Colonic mucosa (tissue), 4 donors: Measurements from ENCODE around the gene DNAJC25. TPM values are rescaled to one million over a fixed set of nuclear protein-coding genes. Genes with fewer than 3 reads are reported as not detected.

Experiments
- DNase-seq: peaks from one replicate; pipeline ENCODE4 v3.0.0-alpha.2; 2020
- H3K27ac ChIP-seq: fragments of 200-600 bp; one replicate; pipeline ENCODE4 v1.8.0; 2021
- H3K27me3 ChIP-seq: fragments of 200-600 bp; one replicate; pipeline ENCODE4 v1.8.0; 2021
- H3K36me3 ChIP-seq: fragments of 200-600 bp; one replicate; pipeline ENCODE4 v1.8.0; 2021
- H3K4me1 ChIP-seq: fragments of 200-600 bp; one replicate; pipeline ENCODE4 v1.8.0; 2021; ENCODE audit warnings: mild to moderate bottlenecking
- H3K4me3 ChIP-seq: fragments of 200-600 bp; one replicate; pipeline ENCODE4 v1.8.0; 2021
- H3K9ac ChIP-seq, 2 donors: one replicate each; pipeline ENCODE4 v1.7.0; 2013; ENCODE audit warnings: control low read depth in 2 of 2, low read depth in 2 of 2, low read length in 2 of 2
- H3K9me3 ChIP-seq: fragments of 200-600 bp; one replicate; pipeline ENCODE4 v1.8.0; 2021
- intact Hi-C: fragments of 100-400 bp; cut with DNase I; formaldehyde crosslinking; loops from one replicate; pipeline ENCODE4 v1.14.1; 2022
- total RNA-seq, 2 donors: library from RNA; stranded (reverse); fragmentation: NEBNext Ultra II Directional in 1 of 2; extraction: Animal tissue kit (Norgen Biotek cat#: 25700) in 1 of 2; gene quantifications; one replicate each; pipeline ENCODE4 v1.2.1, GENCODE V29; 2021
- TF ChIP-seq, protein P1 (sequence below): fragments of 200-600 bp; IDR thresholded peaks from one replicate; pipeline ENCODE4 v1.8.0; 2022; ENCODE audit warnings: antibody characterized with exemption, mild to moderate bottlenecking
- donor health status: healthy.
- donor health status: DM: no; HTN: no; CAD: no.
- donor health status: DM: no; HTN: no; CAD: no.

Gene DNAJC25
- total RNA-seq, 2 donors from 2014 or later = 7.8 to 9.0 TPM

DNA sequence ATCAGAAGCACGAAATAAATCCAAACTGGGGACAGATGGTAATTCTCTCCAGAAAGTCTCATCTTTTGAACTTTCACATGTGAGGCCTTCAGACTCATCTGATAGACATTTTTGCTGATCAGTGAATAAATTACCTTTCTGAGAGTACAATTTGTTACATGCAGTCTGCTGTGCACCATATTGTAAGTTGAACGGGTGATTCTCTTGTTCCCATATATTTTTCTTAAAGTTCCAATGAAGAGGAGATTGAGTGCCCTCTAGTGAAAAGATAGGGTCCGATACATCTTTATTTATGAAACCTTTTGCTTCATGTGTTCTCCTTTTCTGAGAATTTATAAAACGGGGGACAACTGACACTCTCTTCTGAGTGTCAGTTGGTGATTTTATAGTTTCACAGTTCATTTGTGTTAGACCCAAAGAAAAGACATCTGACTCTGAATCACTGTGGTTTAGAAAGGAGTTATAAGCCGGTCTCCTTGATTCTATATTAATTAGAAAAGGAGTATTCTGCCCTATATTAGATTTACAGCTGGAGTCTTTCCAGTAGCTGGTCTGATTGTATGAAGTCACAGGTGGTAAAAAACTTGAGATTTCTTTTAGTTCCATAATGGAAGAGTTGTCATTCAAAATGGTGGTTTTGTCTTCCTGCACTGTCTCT is 60.7 kb downstream of the DNAJC25 start:
- H3K9ac ChIP-seq = no peak overlapping the region
- TF ChIP-seq, protein P1, sequence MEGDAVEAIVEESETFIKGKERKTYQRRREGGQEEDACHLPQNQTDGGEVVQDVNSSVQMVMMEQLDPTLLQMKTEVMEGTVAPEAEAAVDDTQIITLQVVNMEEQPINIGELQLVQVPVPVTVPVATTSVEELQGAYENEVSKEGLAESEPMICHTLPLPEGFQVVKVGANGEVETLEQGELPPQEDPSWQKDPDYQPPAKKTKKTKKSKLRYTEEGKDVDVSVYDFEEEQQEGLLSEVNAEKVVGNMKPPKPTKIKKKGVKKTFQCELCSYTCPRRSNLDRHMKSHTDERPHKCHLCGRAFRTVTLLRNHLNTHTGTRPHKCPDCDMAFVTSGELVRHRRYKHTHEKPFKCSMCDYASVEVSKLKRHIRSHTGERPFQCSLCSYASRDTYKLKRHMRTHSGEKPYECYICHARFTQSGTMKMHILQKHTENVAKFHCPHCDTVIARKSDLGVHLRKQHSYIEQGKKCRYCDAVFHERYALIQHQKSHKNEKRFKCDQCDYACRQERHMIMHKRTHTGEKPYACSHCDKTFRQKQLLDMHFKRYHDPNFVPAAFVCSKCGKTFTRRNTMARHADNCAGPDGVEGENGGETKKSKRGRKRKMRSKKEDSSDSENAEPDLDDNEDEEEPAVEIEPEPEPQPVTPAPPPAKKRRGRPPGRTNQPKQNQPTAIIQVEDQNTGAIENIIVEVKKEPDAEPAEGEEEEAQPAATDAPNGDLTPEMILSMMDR = peak; percentile 19
- no peak for DNase-seq
- H3K4me1 ChIP-seq = no peaks in the 10 kb centered on the region
- H3K27ac ChIP-seq = no peak overlapping the region
- intact Hi-C loops = loop anchor here (5.0 kb wide), 1 partner anchor 94 kb away; the partner anchor contains the start of gene PTGR1
- no peaks in the 10 kb centered on the region for H3K9me3 ChIP-seq
- no peak overlapping the region for H3K4me3 ChIP-seq
- no peaks in the 10 kb centered on the region for H3K27me3 ChIP-seq
- no peaks in the 10 kb centered on the region for H3K36me3 ChIP-seq

DNA sequence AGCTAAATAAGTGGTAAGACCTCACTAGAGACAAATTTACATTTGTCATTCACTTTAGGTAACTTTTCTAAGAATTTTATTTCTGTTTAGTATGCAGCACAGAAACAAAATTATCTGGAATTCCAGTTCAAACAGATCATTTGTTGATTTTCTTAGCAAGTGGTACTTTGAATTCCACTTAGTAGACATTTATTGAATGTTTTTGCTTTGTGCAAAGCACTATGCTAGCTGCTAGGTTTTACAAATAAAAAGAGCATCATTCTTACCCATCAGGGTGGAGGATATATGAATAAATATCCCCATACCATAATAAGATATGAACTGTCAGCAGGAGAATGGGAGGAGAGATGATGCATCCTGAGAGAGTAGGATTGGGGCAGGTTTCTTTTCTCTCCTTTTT is 65.7 kb downstream of the DNAJC25 start:
- H3K9me3 ChIP-seq = no peaks in the 10 kb centered on the region
- H3K36me3 ChIP-seq = no peaks in the 10 kb centered on the region
- no peaks in the 10 kb centered on the region for H3K27me3 ChIP-seq
- H3K27ac ChIP-seq = no peak overlapping the region
- no peak overlapping the region for H3K4me3 ChIP-seq
- H3K4me1 ChIP-seq = no peaks in the 10 kb centered on the region
- H3K9ac ChIP-seq = no peak overlapping the region
- DNase-seq = no peak
- intact Hi-C loops = no loop called here
- TF ChIP-seq, protein P1 = no peak

DNA sequence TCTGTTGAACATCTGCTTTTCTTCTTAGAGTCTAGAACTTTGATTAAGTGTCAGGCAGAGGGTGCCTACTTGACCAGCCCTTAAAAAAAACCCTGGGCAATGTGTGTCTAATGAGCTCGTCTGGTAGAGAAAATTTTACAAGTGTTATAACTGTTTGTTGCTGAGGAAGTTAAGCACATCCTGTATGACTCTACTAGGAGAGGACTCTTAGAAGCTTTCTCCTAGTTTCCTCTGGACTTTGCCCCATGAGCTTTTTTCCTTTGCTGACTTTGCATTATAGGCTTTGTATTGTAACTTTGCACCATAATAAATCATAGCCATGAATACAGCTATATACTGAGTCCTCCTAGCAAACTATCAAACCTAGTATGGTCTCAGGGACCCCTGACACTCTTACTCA is 69.6 kb downstream of the DNAJC25 start:
- H3K27ac ChIP-seq = no peak overlapping the region
- TF ChIP-seq, protein P1 = no peak
- H3K27me3 ChIP-seq = no peaks in the 10 kb centered on the region
- H3K9me3 ChIP-seq = no peaks in the 10 kb centered on the region
- no peak overlapping the region for H3K4me3 ChIP-seq
- intact Hi-C loops = no loop called here
- peak; percentile 66 for DNase-seq
- no peaks in the 10 kb centered on the region for H3K36me3 ChIP-seq
- no peaks in the 10 kb centered on the region for H3K4me1 ChIP-seq
- H3K9ac ChIP-seq = no peak overlapping the region

Other genes starting within 250 kb of the DNAJC25 start
- 10 to 100 TPM; 55.1 to 92.5 TPM for gene ECPAS, start 147.0 kb upstream of the DNAJC25 start, total RNA-seq
- 1 to 10 TPM; 1.2 to 2.8 TPM for gene ZNF483, start 106.2 kb upstream of the DNAJC25 start, total RNA-seq
- gene PTGR1, start 31.7 kb upstream of the DNAJC25 start, total RNA-seq = 10 to 100 TPM; 55.6 to 85.3 TPM
- gene GNG10, start 30.3 kb downstream of the DNAJC25 start, total RNA-seq = 10 to 100 TPM; 12.6 to 27.3 TPM
- under 1 TPM in 1 of 2 donors, not detected in 1; 0.37 TPM for gene SHOC1, start 163.6 kb downstream of the DNAJC25 start, total RNA-seq